Thyroid gland (tissue), 4 donors: ENCODE data around the gene SYNRG. TPM values are rescaled to one million over a fixed set of nuclear protein-coding genes. Genes with fewer than 3 reads are reported as not detected.

Source experiments
- DNase-seq, 2 donors: peaks; one replicate each; pipeline ENCODE4 v3.0.0-alpha.2; 2019
- H3K27ac ChIP-seq, 3 donors: fragments of 200-600 bp; sonication (generic); 1 replicate in 2 of 3; 2 replicates in 1 of 3; pipeline ENCODE4 v1.5.1; 2016 to 2019; ENCODE audit warnings: mild to moderate bottlenecking in 1 of 3, moderate library complexity in 1 of 3
- H3K27me3 ChIP-seq: fragments of 200-600 bp; sonication (generic); one replicate; pipeline ENCODE4 v1.5.1; 2019
- H3K36me3 ChIP-seq, 2 donors: fragments of 200-600 bp; sonication (generic); one replicate each; pipeline ENCODE4 v1.5.1; 2016 to 2019
- H3K4me1 ChIP-seq, 2 donors: fragments of 200-600 bp; sonication (generic); one replicate each; pipeline ENCODE4 v1.5.1; 2017 to 2019
- H3K4me3 ChIP-seq, 3 donors: fragments of 200-600 bp; sonication (generic); replicated peaks in 1 of 3; 1 replicate in 2 of 3; 2 replicates in 1 of 3; pipeline ENCODE4 v1.5.1; 2016; ENCODE audit warnings: mild to moderate bottlenecking in 1 of 3
- H3K9me3 ChIP-seq: fragments of 200-600 bp; sonication (generic); one replicate; pipeline ENCODE4 v1.5.1; 2017
- CTCF ChIP-seq, 6 experiments: fragments of 200-600 bp in 3 of 6; fragments of 450-650 bp in 3 of 6; sonication (generic) in 3 of 6; IDR thresholded peaks; one replicate each; pipeline ENCODE4 v1.5.1; 2016 to 2019; ENCODE audit warnings: antibody characterized with exemption in 6 of 6, mild to moderate bottlenecking in 2 of 6, inconsistent platforms in 1 of 6, moderate library complexity in 1 of 6
- POLR2A ChIP-seq, 2 donors: fragments of 450-650 bp; IDR thresholded peaks; one replicate each; pipeline ENCODE4 v1.6.1; 2017; ENCODE audit warnings: antibody characterized with exemption in 2 of 2, mild to moderate bottlenecking in 2 of 2, moderate library complexity in 1 of 2
- WGBS, 2 donors: methylation state at CpG; one replicate each; pipeline ENCODE4 v1.1.5; 2017; 5-methylcytosine and 5-hydroxymethylcytosine counted together
- intact Hi-C: fragments of 100-400 bp; cut with DNase I; formaldehyde crosslinking; loops from one replicate; pipeline ENCODE4 v1.15.1; 2023
- total RNA-seq, 4 donors: library from RNA; depleted of rRNA; stranded (reverse); fragments of >200 nt; gene quantifications; one replicate each; pipeline ENCODE4 v1.2.3, GENCODE V29; 2016

SYNRG gene
- total RNA-seq, 4 donors from 2014 or later: 33.4 to 54.1 (median 41.6) TPM

GRCh38 chr17:37567538-37567937 is 41.7 kb downstream of the SYNRG start:
- no peaks in the 10 kb centered on the region for H3K9me3 ChIP-seq
- H3K27me3 ChIP-seq: no peaks in the 10 kb centered on the region
- H3K4me1 ChIP-seq: no peaks in the 10 kb centered on the region
- TF ChIP-seq CTCF (IDR thresholded peaks at IDR 0.05): no peak
- 91 to 93% methylated on average over 4 of the region's 4 CpGs for WGBS, 2 donors
- no peak overlapping the region for H3K4me3 ChIP-seq
- no peak overlapping the region for H3K27ac ChIP-seq
- intact Hi-C loops: no loop called here
- peaks cover 36 to 42% of the 10 kb centered on the region in 2 donors for H3K36me3 ChIP-seq
- no peak for DNase-seq

- intact Hi-C loops: no loop called here
- no peak for TF ChIP-seq CTCF (IDR thresholded peaks at IDR 0.05)
- no peak overlapping the region for H3K4me3 ChIP-seq
- no peaks in the 10 kb centered on the region for H3K4me1 ChIP-seq
- 73 to 82% methylated on average over 2 of the region's 2 CpGs for WGBS, 2 donors
- no peak overlapping the region for H3K27ac ChIP-seq
- H3K9me3 ChIP-seq: no peaks in the 10 kb centered on the region
- H3K27me3 ChIP-seq: no peaks in the 10 kb centered on the region
- DNase-seq: no peak
- H3K36me3 ChIP-seq: peaks cover 36 to 42% of the 10 kb centered on the region in 2 donors
These were observed 42.1 kb downstream of the SYNRG start for GRCh38 chr17:37567137-37567536.

GRCh38 chr17:37564252-37564651 is 45.0 kb downstream of the SYNRG start:
- Histone ChIP-seq H3K27ac (no peak overlapping the region), H3K36me3 (peaks cover 40 to 44% of the 10 kb centered on the region in 2 donors), H3K27me3 (no peaks in the 10 kb centered on the region), H3K9me3 (no peaks in the 10 kb centered on the region), H3K4me3 (no peak overlapping the region), H3K4me1 (no peaks in the 10 kb centered on the region)
- WGBS, 2 donors: 96% methylated on average over 3 of the region's 3 CpGs
- intact Hi-C loops: no loop called here
- no peak for DNase-seq
- TF ChIP-seq POLR2A (IDR thresholded peaks at IDR 0.05) (no peak), CTCF (IDR thresholded peaks at IDR 0.05) (no peak)

GRCh38 chr17:37562016-37562745 is 47.0 kb downstream of the SYNRG start:
- no peak for DNase-seq
- Histone ChIP-seq H3K4me1 (no peaks in the 10 kb centered on the region), H3K9me3 (no peaks in the 10 kb centered on the region), H3K36me3 (peaks cover 38 to 42% of the 10 kb centered on the region in 2 donors), H3K4me3 (no peak overlapping the region), H3K27me3 (no peaks in the 10 kb centered on the region), H3K27ac (no peak overlapping the region)
- intact Hi-C loops: no loop called here
- TF ChIP-seq POLR2A (IDR thresholded peaks at IDR 0.05) (no peak), CTCF (IDR thresholded peaks at IDR 0.05) (no peak)
- 95% methylated on average over 5 of the region's 5 CpGs for WGBS, 2 donors

GRCh38 chr17:37558299-37558698 is 50.9 kb downstream of the SYNRG start:
- WGBS, 2 donors: 92 to 93% methylated on average over 2 of the region's 2 CpGs
- intact Hi-C loops: no loop called here
- TF ChIP-seq CTCF (IDR thresholded peaks at IDR 0.05): no peak
- no peak for TF ChIP-seq POLR2A (IDR thresholded peaks at IDR 0.05)
- H3K27me3 ChIP-seq: no peaks in the 10 kb centered on the region
- H3K9me3 ChIP-seq: no peaks in the 10 kb centered on the region
- H3K4me1 ChIP-seq: no peaks in the 10 kb centered on the region
- H3K36me3 ChIP-seq: peaks cover 33 to 35% of the 10 kb centered on the region in 2 donors
- DNase-seq: no peak
- no peak overlapping the region for H3K27ac ChIP-seq
- no peak overlapping the region for H3K4me3 ChIP-seq
